Midbrain (tissue), 1 donor: ENCODE data around the gene NPEPL1.

Source experiments
- DNase-seq: peaks from one replicate; lab custom pipeline; 2025; lab: John Stamatoyannopoulos, UW

NPEPL1 gene

DNA sequence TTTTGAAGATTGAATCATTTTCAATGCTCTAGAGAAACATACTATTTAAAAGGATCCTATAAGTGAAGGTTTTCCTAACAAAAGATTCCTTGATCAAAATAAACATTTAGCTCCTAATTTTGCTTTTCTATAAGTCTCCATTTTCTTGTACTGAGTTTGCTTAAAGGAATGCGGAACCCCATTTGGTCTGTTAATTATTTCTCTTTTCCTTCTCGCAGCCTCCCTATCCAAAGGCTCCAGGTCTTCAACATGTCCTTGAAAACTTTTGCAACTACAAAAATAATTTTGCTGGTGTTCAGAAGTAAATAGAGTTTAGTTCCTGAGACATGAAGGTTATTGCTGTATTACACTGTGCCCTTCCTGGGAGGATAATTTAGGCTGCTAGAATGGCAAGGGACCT lies 8.3 kb upstream of the NPEPL1 start:
- DNase-seq: no peak

DNA sequence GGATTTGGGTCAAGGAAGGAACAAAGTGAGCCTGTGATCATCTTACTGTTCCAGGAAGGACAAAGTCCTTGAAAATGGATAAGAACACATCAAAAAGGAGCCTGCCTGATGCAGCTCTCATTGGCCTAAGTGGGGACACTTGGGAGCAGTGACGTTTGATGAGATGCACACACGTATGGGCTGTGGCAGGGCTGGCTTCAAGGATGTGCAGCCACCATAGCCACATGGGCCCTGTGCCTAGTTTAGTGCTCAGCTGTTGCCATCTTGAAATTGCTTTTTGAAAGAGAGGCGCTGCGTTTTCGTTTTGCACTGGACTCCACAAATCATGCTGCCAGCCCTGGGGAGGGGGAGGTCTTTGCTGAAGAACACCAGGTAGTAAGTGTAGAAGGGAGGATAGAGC lies 6.6 kb upstream of the NPEPL1 start:
- DNase-seq: no peak

DNA sequence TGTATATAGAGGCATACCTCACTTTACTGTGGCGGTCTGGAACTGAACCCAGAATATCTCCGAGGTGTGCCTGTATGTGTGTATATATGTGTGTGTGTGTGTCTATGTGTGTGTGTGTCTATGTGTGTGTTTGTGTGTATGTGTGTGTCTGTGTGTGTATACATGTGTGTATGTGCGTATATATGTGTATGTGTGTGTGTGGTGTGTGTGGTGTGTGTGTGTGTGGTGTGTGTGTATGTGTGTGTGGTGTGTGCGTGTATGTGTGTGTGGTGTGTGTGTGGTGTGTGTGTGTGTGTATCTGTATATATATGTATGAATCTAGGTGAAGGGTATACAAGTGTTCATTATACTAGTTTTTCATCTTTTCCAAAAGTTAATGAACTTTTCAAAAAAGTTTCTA lies 4.2 kb upstream of the NPEPL1 start:
- no peak for DNase-seq

DNA sequence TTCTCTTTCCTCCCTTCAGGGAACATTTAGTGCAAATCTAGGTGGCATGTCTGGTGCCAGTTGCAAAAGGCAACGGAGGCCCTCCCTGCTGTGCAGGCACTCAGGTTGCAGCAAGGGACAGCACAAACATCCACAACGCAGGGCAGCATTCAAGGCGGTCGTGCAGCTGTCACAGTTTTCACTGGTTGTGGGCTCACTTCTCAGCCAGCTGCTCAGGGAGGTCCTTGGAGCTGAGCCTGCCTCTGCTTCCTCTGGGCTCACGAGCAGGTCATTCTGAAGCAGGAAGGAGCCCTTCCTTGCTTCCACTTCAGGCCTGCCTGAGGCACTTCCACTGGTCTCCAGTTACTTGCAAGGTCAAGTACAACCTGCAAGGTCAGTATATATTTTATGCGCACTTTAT lies 3.8 kb upstream of the NPEPL1 start:
- DNase-seq: no peak

DNA sequence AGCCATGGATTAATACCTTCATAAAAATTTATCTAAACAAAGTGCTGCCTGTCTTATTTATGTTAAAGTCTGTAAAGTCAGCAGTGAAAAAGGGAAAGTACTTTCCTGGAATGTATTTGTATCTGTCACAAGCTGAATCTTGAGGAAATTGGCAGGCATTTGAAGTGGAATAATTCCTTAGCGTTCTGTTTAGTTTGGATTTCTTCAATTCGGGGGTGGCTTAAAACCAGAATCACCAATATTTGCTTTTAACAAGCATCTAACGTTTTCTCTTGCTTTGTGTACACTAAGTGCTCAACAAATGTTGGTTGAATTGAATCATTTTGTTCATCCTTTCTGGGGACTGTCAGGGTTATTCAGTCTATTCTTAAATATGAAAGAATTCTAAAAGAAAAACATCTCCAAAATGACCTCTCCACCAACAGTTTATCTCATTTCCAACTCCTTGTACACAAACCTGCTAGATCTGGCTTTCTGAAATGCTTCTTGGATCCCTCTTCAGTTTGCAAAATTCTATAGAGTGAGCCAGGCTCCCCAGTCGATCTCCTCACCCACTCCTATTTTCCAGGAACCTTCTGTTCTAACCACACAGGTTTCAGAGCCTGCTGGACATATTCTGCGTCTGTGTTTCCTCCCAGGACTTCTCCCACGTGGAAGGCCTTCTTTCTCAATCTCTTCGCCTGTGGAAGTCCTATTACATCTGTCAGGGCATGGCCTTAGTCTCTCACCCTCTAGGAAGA lies 2.0 kb upstream of the NPEPL1 start:
- DNase-seq: no peak

DNA sequence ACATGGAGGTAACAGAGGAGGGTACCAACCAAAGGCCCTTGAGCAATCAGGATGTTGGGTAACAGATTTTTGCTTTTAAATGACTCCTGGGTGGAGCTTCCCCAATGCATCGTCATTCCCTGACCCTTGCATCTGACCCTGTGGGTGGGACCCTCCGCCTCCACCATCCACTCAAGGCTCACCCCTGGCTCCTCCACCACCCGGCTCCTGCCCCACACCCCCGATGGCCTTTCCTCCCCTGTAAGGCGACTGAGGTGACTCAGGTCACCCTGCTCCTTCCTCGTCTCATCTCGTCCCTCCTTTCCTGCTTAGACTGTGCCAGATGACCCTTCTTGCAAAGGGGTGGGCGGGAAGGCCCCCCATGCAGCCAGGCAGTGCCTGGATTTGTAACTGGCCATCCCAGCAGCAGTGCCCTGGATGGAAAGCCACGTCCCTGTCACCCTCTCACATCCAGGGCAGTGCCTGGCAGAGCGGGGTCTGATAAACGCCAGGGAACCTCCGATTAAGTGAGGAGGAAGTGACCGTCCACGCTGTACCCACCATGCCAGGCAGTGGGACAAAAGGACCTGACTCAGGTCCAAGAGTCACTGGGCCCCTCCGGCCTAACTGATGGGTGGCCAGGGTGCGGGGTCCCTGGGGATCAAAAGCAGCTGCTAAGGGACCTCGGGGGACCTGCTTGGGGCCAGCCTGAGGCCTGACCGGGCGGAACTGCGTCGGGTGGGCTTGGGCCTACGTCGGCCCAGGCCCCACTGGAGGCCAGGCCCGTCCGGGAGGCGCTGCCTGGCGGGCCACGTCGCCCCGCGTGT lies 624 bp upstream of the NPEPL1 start:
- DNase-seq: no peak

DNA sequence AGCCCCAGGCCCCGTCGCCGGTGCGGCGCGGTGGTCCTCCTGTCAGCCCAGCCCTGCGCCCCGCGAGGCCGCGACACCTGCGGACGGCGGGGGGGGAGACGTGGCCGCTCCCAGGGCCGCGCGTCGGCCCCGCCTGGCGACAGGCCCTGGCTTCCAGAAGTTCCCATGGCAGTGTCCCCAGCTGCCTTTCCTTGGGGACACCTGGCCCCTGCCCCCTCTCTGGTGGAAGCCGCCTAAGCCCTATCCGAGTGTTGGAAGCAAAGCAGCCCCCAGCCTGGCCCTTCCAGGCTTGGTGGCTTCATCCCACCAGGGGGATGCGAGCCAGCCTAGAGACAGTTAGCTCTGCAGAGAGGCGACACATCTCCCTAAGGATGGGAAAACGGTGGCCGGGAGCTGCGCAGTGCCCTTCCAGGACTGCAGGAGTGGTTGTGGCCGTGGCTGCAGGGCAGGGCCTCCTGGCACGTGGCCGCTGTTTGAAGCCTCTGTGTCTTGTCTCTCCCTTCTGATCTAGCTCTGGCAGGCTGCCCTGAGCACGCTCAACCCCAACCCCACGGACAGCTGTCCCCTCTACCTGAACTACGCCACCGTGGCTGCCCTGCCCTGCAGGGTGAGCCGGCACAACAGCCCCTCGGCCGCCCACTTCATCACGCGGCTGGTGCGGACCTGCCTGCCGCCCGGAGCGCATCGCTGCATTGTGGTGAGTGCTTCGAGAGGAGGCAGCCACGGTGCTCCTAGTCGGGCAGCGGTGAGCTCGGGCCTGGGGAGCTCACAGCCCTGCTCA lies 816 bp downstream of the NPEPL1 start:
- DNase-seq: no peak

DNA sequence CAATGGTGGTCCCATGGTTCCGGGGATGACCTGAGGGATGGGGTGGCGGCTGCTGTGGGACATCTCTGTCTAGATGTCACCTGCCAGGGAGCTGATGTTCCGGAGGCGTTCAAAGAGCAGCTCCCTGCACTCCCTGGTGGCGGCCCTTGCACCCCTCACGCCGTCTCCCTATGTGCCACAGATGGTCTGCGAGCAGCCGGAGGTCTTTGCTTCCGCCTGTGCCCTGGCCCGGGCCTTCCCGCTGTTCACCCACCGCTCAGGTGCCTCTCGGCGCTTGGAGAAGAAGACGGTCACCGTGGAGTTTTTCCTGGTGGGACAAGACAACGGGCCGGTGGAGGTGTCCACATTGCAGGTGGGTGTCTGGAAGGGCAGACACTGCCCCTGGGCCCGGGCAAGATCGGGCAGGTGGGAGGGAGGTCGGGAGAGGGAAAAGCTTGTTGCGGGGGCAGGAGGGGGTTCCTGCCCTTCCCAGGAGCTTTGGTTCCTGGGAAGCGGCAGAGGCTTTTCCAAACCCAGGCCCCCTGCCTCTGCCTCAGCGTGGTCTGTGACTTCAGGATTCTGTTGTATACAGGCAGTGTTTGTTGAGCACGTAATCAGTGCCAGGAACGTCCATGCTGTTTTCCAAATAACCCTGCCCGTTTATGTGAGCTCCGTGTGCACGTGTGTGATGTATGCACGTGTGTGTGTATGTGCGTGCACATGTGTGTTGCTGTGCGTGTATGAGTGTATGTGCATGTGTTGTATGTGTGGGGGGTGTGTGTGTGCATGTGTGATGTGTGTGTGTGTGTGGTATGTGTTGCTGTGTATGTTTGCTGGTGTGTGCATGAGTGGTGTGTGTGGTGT lies 1.9 kb downstream of the NPEPL1 start:
- no peak for DNase-seq

DNA sequence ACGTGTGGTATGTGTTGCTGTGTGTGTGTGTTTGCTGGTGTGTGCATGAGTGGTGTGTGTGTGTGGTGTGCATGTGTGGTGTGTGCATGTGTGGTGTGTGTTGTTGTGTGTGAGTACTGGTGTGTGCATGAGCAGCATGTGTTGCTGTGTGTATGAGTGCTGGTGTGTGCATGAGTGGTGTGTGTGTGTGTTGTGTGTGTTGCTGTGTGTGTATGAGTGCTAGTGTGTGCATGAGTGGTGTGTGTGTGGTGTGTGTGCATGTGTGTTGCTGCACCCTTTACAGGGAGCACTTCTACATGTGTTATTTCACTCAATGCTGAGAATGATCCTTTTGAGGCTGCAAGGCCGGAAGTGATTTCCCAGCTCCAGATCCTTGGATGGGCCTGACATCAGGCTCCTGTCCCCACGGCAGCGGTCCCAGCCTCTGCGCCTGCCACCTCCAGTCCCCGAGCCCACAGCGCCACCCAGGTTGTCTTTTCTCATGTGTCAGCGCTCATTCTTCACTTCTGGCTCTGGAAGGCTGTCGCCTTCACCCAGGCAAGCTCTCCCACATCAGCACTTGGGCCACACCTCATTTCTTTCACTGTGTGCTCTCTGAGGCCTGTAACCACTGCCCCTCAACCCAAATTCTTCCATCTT lies 2.6 kb downstream of the NPEPL1 start:
- no peak for DNase-seq

DNA sequence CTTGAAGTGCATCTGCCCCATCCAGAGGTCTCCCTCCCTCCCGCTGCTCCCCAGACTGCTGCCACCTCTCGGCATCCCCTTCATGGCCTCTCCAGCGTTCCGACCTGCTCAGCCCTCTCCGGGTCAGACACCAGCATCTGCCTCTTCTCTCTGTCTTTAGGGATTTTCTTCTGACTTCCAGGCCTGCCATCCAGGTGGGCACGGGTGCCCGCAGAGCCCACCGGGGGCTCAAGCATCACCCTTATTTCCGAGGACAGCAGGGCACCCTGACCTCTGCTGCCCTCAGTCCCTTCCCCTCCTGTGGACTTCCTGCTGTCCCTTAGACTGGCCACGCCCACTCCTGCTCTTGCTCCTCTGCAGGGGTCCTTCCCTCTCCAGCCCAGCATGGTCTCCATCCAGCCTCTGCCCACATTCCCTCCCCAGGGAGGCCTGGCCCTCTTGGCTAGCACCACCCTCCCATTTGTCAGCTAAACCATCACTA lies 3.3 kb downstream of the NPEPL1 start:
- DNase-seq: no peak

DNA sequence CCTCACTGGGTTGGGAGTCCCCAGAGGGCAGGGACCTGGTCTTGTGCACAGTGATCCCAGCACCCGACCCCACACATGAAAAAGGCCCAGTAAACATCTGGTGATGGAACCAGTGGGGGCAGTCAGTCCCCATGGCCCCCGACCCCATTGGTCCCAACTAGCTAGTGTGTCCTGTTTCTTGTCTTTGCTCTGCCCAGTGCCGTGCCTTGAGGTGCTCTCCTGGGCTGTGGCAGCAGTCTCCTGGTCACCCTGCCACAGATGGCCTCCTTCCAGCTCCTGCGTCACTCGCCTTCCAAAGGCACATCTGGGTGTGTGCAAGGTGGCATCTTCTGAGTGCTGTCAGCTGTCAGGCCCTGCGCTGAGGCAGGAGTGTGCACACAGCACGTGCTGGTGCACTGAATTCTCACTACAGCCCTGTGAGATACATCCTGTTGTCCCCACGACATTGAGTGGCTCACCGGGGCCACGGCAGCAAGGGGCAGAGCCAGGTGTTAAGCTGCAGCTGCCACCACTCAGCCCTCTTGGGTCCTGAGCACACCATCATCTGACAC lies 3.9 kb downstream of the NPEPL1 start:
- DNase-seq: no peak

DNA sequence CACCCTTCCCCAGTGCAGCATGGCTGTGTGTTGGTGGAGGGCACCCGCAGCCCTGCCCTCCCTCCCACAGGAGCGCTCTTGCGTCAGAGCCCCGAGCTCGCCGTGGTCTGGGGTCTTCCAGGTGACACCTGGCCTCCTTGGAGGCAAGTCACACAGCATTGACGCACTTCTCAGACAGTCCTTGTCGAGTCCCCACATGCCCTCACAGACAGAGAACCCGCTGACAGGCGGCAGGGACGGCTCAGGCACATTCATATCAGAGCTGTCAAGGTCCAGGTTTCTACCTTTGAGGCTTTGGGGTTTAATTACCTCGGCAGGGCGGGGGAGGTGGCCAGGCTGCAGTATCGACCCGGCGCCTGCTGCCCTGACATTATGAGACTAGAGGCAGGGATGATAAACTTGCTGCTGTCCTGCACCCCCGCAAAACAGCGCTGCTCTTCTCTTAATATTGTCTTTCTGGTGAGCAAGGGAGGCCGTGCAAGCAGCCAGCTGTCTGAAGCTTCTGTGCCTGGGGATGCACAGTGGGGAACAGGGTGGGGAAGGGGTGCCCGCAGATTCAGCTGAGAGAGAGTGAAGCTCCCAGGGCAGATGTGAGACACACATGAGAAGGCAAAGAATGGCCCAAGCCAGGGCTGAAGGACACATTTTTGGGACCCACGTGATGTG lies 4.7 kb downstream of the NPEPL1 start:
- no peak for DNase-seq

DNA sequence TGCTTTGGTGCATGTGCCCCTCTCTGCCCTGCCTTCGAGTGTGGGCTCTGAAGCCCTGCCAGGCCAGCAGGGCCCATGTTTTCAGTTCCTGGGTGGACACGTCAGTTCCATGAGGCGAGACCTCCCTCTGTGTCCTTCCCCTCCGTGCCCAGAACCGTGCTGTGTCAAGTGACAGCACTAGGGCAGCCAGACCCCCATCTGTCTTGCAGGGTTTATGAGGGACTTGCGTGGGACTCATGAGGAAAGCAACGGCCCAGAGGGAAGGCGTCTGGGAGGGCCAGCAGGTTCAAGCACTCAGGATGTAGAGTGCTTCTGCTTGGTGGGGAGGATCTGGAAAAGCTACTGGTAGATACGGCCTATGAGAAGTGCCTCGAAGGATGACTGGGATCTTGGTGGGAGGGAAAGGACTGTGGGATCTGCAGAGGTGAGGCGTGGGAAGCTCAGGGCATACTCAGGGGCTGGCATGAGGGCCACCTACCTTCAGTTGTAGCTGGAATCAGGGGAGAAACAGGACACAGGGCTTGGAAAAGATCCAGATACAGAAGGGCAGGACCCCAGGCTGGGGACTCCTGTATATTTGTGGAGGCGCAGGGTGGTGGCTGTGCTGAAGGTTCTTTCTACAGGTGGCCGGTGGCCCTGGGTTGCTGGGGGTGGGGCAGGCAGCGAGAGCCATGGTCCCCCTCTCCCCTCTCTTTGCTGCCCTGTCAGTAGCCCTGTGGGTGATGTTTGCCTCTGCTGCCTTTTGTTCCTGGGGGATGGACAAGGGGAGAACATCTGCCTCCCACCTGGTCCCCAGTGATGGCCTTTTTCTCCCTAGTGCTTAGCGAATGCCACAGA lies 5.5 kb downstream of the NPEPL1 start:
- no peak for DNase-seq

DNA sequence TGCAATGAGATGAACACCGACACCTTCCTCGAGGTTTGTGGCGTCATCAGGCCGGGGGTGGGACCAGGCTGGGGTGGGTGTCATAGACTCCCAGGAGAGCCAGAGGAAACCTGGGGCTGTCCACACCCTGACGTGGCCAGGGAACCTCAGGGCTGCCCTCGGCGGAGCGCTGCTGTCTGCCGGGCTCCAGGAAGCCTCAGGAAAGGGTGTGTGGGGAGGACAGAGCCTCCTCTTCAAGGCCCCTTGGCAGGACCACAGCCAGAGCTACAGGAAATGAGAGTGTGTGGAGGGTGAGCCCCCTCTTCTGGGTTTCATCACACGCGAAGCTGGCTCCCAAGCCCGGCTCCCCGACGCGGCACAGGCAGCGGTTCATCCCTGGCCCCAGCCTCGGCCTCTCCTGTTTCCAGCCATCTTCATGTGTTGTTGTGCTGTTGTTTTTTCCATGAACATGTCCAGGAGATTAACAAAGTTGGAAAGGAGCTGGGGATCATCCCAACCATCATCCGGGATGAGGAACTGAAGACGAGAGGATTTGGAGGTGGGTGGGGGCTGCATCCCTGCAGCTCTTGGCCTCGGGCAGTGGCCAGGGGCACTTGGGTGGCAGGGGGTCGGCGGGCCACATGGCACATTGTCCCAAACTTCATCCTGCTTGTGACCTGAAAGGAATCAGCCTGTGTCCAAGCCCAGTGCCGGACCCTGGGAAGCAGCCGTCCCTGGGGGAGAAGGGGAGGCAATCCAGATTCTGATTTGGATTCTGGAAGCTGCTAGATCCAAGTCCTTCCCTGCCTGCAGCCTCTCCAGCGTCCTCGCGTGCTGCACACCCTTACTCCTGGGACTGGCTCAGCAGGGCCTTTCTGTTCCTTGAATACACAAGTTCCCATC lies 6.4 kb downstream of the NPEPL1 start:
- no peak for DNase-seq

DNA sequence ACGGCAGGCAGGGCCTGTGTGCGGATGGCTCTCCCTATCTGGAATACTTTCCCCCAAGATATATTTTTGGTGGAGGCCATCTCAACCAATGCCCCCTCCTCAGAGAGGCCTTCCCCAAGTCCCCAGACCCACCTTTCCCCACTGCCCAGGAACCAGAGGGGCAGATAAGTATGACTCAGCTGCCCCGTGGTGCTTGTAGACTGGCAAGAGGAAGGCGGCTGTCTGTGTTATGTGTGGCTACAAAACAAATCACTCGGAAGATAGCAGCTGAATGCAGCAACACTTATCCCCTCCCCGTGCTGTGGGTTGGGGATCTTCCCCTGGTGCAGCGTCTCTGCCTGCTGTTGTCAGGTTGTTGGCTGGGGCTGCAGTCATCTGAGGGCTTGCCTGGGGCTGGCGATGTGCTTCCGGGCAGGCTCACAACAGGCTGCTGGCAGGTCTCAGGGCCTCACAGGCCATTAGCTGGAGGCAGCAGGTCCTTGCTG lies 7.1 kb downstream of the NPEPL1 start:
- DNase-seq: no peak

DNA sequence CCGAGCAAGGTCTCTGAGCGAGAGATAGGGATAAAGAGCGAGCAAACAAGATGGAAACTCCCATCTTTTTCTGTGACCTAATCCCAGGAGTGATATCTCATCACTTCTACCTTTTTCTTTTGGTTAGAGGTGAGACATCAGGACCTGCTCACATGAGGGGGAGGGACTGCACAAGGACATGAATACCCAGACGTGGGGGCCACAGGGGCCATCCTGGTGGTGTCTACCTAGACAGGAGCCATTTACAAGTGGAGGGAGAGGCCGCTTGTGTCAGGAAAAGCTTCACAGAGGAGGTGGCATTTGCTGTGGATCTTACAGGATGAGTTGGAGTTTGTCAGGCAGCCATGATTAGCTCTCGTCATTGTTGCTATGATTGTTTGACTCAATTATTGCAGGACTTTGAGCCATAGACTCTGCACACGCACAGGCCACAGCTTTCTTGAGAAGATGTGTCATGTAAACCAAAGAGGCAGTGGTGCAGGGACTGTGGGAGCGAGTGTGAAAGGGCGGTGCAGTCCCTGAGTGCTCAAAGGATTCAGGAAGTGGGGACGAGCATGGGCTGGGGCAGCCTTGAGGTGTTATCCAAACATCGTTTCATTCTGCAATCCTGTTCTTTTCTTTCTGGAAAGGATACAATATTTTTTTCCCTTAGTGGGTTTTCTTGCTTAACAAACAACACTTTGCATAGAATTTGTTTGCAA lies 7.7 kb downstream of the NPEPL1 start:
- DNase-seq: no peak

DNA sequence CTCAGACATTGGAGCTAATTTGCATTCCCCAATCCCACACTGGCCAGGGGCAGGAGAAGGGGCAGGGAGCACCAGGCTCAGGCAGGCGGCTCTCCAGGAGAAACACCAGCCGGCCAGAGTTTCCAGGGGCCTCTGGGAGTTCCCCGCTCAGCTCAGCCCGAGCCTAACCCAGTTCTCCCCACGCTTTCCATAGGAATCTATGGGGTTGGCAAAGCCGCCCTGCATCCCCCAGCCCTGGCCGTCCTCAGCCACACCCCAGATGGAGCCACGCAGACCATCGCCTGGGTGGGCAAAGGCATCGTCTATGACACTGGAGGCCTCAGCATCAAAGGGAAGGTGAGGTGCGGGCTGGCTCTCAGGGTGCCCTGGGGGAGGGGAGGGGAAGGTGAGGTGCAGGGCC lies 8.2 kb downstream of the NPEPL1 start:
- DNase-seq: no peak
